ENCODE data around the gene UBTD1.
A peak's percentile ranks its signal among the peaks of the same experiment; 100 is the strongest.
"Not testable (repeated sequence)": the region's sequence is repeated elsewhere in the genome, so short reads cannot be mapped to it uniquely, and the experiment has no call there.

Gene UBTD1

DNA sequence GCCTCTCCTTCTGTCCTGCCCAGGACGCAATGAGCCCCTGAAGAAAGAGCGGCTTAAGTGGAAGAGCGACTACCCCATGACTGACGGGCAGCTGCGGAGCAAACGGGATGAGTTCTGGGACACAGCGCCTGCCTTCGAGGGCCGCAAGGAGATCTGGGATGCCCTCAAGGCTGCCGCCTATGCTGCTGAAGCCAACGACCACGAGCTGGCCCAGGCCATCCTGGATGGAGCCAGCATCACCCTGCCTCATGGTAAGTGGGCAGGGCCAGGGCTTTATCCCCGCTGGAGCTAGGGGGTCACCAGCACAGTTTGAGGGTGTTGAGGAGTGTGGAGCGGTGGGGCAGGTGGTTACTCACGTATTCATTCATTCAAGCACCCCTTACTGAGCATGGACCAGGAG lies 69.2 kb downstream of the UBTD1 start:
- no peak for DNase-seq

DNA sequence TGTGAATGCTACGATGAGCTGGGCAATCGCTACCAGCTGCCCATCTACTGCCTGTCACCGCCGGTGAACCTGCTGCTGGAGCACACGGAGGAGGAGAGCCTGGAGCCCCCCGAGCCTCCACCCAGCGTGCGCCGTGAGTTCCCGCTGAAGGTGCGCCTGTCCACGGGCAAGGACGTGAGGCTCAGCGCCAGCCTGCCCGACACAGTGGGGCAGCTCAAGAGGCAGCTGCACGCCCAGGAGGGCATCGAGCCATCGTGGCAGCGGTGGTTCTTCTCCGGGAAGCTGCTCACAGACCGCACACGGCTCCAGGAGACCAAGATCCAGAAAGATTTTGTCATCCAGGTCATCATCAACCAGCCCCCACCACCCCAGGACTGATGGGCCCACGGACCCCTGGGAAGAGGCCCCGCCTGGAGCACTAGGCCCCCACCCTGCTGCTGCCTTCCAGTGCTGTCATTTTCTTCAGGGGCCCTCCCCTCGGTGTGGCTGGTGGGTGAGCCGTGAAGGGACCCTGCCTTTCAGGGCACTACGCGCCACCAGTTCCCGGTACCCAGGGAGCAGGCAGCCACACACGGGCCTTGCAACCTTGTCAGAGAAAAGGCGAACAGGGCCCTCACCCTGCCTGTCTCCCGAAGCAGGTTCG lies 71.5 kb downstream of the UBTD1 start:
- no peak for DNase-seq

DNA sequence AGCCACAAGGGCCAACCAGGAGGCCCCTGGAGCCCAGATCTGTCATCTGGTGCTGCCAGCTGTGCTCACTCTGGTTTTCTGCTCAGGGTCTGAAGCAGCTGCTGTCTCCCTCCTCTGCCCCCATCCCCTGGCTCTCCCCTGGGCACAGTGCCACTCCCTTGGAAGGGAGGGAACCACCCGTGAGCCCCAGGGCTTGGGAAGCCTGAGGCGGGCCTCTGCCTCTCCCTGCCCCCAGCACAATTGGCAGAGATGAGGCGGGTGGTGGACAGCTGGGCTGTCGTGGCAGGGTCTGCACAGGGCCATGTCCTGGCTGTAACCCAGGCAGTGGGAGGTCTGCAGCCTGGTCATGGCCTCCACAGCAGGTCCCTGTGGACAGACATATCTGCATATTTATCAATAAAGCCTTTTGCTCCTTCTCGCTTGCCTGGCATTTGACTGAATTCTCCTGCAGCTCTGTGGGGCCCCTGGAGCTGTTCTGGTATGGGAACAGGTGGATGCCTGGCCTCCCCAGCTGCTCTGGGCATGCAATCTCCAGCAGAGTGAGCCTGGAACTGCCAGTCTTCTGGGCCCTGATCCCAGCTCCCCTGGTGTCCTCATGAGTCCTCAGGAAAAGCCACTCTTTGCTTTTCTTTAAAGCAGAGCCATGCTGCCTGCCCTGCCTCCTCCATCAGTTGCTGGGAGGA lies 72.2 kb downstream of the UBTD1 start:
- DNase-seq: no peak

DNA sequence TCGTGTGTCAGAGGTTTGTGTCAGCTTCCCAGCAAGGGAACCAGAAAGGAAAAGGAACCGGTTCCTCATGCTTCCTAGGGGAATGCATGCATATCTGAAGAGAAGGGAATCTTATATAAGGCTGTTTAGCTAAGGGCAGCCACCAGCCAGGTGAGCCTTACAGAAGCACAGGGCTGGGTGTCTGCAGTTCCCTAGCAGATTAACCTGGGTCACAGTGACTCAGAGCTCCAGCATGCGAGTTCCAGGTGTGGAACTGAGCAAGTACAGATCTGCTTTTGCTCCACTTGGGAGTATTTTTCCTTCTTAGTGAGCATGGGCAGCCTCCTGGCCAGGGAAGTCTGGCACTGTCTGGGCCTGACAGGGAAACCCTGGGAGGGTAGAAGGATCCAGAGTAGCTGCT lies 72.9 kb downstream of the UBTD1 start:
- no peak for DNase-seq

DNA sequence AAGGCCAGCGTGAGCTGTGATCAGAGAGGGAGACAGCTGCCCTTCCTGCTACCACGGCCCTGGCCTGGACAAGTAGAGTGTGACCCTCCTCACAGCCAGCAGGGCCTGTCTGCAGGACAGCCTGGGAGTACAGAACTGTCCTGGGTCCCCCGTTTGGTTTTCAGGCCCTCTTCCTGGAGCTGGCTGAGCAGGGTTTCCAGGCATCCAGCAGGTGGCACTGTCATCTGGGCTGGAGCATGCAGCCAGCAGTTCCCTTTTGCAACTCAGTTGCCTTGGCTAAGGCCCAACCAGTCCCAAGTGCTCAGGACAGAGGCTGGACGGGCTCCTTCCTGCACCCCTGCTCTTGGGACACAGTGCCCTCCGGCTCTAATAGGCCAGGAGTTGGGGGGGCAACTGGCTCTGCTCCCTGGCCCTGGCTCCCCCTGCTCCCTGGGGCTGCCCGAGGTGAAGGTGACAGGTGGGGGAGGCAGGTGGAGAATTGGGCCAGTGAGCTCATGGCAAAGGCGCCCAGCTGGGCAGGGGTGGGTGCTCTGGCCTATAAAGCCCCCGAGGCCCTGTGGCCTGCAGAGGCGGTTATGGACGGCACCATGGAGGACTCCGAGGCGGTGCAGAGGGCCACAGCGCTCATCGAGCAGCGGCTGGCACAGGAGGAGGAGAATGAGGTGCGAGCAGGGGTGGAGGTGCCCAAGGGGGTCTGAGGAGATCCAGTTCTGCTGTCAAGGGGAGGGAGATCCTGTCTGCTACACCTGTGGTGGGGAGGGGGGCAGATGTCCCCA lies 73.7 kb downstream of the UBTD1 start, which contains the start of gene ANKRD2:
TSS of gene ANKRD2 (plus strand) at position 566 of the 776 bp plus-strand sequence. CDS start at position 576, 10 bp downstream.
- DNase-seq: peak; percentile 59

DNA sequence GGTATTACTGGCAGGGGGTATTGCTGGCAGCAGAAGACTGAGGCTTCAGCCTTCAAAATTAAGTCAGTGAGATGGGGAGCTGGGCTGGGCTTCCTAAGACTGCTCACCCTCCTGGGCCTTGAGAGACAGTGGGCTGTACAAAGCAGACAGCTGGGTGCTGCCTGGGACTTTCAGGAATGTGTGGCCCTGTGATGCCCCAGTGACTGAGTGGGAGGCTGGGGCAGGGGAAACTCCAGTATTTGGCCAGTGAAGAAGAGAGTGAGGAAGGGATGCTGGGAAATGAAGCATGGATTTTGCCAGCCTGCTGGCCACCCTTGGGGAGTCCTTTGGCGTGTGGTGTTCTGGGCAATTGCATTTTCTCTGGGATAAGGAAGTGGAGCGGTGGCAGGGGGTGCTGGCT lies 74.3 kb downstream of the UBTD1 start:
- no peak for DNase-seq

DNA sequence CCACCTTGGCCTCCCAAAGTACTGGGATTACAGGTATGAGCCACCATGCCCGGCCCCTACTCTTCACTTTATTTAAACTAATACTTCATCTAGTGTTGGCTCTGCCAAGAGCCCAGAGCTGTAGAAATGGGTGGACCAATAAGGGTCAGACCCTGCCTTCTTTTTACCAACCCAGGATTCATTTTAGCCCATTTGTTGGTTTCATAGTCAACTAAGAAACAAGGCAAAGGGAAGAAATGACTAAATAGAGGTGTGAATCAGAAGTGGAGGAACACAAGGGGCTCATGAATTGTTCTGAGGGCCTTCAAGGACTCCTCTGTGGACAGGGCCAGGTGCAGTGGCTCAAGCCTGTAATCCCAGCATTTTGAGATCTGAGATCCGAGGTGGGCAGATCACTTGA lies 74.9 kb downstream of the UBTD1 start:
- no peak for DNase-seq

DNA sequence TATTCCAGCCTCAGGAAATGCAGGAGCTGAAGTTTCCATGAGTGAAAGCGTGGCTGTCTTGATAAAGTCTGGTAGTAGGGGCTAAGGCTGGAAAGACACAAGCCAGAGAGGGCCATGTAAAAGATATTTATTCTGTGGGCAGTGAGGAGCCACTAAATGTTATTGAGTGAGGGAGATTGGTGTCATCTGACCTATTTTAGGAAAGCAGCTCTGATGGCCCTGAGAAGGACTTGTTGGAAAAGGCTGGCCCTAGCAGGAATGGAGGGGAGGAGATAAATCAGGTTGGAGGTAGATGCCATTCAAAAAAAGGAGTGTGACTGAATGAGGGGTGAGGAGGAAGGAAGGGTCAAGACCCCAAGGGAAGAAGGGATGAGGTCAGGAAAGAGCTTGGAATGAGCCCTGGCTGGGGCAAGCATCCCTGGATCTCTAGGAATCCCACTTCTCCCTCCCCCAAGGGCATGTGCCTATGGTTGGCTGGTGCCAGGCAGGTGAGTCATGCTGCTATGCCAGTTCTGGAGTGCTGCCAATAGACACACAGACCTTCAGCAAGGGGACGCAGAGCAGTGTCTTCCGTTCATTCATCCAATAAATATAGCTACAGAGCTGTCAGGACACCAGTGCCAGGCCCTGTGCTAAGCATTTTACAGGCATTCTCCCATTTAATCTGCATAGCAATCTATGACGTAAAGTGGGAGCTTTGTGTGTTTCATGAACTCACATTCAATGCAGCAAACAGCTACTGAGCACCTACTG lies 75.8 kb downstream of the UBTD1 start:
- no peak for DNase-seq

DNA sequence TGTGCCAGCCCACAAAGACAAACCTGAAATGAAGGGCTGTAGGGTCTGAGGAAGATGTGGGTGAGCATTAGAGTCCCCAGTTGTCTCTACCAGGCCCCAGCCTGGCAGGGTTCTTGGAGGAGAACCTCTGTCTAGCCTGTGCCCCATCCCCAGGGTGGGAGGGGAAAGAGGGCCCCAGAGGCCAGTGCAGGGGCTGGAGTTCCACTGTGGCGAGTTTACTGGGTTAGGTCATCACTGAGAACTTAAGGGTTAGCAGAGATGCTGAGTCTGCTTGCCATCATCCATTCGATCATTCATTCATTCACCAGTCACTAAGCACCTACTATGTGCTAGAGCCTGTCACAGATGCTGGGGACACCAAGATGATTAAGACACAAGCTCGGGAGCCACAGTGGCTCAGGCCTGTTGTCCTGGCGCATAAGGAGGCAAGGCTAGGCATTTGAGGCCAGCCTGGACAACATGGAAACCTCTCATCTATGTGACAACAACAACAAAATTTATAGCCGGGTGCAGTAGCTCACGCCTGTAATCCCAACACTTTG lies 76.5 kb downstream of the UBTD1 start:
- DNase-seq: no peak

DNA sequence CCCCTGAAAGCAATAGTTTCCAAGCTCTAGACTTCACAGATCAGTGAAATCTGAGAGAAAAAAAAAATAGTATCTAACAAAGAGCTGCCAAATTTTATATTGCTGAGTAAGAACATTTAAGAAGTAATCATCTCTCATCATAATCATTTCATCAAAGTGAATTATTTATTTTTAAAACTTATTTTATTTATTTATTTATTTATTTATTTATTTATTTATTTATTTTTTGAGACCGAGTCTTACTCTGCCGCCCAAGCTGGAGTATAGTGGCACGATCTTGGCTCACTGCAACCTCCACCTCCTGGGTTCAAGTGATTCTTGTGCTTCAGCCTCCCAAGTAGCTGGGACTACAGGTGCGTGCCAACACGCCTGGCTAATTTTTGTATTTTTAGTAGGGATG lies 77.8 kb downstream of the UBTD1 start:
- not testable (repeated sequence) for DNase-seq

DNA sequence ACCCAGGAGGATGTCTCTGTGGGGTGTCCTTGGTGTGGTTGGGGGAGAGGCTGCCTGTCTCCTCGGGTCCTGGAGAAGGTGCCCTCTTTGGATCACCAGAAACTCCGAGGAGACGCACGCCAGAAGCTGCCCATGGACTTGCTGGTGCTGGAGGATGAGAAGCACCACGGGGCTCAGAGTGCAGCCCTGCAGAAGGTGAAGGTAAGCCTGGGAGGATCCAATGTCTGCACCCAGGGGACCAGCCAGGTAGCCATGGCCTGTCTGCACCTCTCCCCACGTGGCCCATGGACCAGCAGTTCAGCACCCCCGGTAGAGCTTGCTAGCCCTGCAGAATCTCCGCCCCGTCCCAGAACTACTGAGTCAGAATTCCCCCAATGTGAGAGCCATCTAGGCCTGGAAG lies 79.0 kb downstream of the UBTD1 start:
- DNase-seq: no peak

DNA sequence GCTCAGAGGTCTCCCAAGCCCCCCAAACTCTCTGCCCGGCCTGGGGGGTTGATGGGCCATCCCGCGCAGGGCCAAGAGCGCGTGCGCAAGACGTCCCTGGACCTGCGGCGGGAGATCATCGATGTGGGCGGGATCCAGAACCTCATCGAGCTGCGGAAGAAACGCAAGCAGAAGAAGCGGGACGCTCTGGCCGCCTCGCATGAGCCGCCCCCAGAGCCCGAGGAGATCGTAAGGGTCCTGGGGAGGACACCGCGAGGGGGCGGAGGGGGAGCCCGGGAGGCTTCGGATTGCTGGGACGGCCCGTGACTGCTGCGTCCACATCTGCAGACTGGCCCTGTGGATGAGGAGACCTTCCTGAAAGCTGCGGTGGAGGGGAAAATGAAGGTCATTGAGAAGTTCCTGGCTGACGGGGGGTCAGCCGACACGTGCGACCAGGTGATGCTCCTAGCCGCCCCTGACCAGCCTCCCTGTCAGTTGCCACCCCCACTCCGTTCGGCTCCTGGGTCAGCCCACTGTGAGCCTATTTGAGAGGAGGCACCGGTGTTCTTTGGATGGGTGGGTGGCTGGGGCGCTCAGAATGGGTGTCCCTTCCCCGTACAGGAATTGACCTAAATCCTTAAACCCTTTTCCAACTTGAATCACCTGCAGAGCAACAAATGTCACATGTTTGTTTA lies 79.6 kb downstream of the UBTD1 start:
- DNase-seq: no peak

DNA sequence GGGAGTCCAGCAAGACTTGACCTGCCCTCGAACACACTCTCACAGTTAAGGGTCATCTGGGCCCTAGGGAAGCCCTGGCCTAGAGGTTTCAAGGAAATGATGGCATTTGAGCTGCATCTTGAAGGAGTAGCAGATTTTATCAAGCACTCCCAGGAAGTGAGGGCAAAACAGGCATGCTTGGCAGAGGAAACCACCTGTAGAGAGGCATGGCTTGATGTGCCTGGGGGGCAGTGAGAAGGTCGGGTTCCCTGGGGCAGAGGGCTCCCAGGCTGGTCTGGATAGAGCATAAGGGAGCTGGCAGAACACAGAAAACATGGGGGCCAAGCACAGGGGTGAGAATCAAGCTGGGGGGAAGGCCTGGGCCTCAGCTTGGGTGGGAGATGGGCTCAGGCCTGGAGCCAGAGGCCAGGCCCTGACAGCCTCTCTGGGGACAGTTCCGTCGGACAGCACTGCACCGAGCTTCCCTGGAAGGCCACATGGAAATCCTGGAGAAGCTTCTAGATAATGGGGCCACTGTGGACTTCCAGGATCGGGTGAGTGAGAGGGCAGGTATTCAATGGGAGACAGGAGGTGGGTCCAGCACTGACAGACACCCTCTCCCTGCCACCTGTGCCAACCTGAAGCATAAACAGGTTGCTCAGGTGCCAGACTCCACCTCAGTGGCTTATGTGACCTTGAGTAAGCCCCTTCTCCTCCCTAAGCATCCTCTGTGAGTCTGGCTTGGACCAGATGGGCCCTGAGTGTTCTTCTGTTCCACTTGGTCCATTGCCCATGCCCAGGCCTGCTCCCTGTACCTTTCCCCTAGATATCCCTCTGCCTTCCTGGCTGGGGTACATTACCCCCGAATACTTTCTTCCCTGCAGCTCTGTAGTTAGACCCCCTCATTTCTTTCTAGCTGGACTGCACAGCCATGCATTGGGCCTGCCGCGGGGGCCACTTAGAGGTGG lies 82.0 kb downstream of the UBTD1 start:
- no peak for DNase-seq

DNA sequence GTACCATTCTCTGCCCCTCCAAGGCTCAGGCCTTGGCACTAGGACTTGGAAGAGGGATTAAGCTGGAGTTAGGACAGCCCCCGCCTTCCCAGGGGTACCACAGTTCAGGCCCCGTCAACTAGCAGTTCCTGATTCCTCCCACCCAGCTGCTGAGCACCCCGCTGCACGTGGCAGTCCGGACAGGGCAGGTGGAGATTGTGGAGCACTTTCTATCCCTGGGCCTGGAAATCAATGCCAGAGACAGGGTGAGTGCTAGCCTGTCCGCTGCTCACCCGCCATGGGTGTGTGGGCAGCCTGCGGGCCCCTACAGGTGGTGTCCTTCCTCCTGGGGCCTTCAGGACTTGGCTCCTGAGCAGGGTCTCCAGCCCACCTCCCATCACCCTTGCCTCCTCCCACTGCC lies 83.4 kb downstream of the UBTD1 start:
- no peak for DNase-seq

DNA sequence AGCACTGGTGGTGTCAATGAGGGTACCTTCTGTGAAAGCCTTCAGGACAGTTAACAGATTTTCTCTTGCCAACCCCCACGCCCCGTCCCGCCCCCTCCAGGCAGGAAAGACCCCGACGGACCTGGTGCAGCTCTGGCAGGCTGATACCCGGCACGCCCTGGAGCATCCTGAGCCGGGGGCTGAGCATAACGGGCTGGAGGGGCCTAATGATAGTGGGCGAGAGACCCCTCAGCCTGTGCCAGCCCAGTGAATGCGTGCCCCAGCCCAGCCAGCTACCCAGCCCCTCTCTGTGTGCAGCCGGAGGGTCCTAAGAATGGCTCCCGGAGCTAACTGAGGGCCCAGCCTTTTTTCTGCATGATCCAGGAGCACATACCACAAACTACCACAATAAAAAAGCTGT lies 84.8 kb downstream of the UBTD1 start:
- DNase-seq: no peak

DNA sequence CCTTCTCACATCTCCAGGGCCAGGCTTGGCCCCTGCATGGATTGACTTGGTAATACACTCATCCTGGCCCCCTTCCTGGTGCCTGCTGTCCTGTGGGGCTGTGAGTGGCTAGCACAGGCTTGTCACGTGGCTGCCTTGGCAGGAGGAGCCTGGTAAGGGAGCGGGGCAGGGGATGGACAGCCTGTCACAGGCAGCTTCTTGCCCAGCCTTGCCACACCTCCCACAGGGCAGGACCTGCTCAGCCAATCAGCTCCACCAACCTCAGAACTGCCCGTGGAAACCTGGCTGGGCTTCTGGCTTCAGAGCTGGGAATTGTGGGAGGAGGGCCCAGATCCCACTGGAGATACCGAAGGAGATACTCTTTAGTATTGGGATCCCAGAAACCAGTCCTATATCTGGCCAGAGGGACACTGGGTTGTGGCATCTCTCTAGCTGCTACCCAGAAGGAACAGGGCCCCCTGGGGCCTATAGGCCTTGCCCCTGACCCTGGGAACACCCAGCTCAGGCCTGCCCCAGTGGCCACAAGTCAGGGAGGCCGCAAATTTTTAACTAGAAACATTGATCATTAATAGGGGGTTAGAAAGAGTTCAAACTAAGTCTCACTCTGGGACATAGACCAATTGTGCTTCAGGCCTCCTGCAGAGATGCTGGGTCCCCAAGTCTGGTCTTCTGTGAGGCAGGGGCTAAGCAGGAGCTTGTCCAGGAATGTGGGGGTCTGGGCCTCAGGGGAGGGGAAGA lies 85.5 kb downstream of the UBTD1 start, which contains the start of gene HOGA1:
TSS of gene HOGA1 (plus strand) at position 330 of the 738 bp plus-strand sequence. CDS start at position 645, 315 bp downstream.
- peak; percentile 50 for DNase-seq

DNA sequence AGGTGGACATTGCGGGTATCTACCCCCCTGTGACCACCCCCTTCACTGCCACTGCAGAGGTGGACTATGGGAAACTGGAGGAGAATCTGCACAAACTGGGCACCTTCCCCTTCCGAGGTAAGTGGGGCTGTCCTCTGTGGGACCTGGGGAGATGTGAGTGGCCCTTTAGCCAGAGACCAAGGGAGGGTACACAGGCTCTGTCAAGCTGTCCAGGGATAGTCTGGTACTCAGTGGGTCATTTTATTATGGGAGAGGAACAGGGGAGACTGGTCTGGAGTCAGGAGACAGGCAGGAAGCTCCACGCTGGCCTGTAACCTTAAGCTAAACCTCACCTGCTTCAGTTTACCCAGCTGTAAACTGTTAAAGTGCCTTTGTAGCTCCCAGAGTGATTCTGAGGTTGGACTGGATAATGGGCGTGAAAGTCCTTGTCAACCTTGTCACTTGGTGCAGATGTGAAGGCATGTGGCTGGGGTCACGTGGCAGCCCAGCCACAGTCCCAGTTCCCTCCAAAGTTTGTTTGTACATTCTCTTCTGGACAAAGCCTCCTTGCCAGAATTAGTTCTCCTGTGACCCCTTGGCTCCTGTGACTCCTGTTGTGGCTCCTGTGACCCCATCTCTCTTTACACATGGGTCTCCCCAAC lies 86.2 kb downstream of the UBTD1 start:
- DNase-seq: no peak

DNA sequence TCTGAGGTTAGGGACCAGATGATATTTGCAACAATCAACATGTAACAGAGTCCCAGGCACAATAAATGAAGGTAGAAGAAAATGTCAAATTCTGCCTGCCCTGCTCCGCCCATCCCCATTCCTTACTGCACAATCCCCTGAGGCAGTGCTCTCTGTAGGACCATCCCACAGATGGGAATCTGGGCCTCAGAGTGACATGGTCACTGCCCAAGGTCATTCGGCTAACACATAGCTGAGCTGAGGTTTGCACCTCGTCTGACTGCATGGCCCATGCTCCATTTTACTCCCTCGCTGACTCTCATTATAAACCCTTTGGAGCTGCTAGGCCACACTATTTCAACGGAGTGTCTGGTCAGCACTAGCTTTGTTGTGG lies 86.7 kb downstream of the UBTD1 start:
- DNase-seq: no peak

DNA sequence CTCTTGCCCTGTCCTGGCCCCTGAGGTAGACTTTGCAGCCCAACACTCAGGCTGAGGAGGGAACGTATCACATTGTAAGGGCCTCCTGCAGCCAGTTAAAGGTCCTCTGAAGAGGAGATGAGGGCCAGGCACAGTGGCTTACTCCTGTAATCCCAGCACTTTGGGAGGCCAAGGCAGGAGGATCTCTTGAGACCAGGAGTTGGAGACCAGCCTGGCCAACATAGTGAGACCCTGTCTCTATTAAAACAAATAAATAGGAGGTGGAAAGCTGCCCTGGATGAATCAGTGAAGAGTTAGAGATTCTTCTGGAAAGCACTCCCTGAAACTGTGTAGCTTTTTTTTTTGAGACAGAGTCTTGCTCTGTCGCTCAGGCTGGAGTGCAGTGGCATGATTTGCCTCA lies 88.5 kb downstream of the UBTD1 start:
- DNase-seq: no peak

DNA sequence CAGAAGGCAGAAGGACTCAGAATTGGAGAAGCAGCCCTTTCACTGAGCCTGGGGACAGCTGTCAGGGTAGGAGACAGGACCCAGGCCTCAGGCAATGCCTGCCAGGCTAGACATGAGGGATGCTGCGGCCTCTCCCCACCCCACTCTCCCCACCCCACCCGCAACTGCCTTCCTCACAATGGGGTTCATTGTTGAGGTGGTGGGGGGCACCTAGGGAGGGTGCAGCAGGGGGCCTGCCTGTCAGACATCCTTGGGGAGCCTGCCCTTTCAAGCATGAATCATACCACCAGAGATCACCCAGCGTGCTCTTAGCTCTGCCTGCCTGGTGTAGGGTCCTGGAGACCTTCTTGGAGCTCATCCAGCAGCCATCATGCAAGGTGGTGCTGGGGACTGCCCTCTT lies 90.8 kb downstream of the UBTD1 start, which contains the start of gene C10orf62:
TSS of gene C10orf62 (plus strand) at position 243 of the 400 bp plus-strand sequence. CDS start 177 bp downstream, outside the sequence.
- DNase-seq: no peak

All from retina (tissue), 1 donor.